GM19351 (cell line): Measurements from ENCODE around the gene CENPT.
A peak's percentile ranks its signal among the peaks of the same experiment; 100 is the strongest.
"Not testable (repeated sequence)": the region's sequence is repeated elsewhere in the genome, so short reads cannot be mapped to it uniquely, and the experiment has no call there.

ENCODE experiments used
- ATAC-seq: cut with Tn5 transposase; IDR thresholded peaks from one replicate; pipeline ENCODE4 v1.9.1; 2021; ENCODE audit warnings: mild to moderate bottlenecking, moderate library complexity; ENCODE audit not compliant: unreplicated experiment

The CENPT gene

DNA sequence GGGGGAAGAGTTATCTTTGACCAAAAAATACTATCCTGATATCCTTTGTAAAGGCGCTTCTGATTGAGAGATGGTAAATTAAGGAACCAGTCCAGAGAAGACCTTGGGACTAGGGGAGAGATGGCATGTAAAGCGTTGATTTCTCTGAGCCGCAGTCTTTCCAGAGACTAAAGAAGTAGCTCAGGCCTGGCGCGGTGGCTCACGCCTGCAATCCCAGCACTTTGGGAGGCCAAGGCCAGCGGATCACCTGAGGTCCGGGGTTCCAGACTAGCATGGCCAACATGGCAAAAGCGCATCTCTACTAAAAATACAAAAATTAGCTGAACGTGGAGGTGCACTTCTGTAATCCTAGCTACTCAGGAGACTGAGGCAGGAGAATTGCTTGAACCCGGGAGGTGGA, 625 bp upstream of the CENPT start:
- no peak for ATAC-seq

GRCh38 chr16:67846320-67847063, 1.0 kb downstream of the CENPT start, which contains the start of gene NUTF2:
Gene NUTF2 (plus strand): TSS chr16:67846933. CDS start chr16:67865131, 18,198 bp downstream.
- ATAC-seq = peak; percentile 54

DNA sequence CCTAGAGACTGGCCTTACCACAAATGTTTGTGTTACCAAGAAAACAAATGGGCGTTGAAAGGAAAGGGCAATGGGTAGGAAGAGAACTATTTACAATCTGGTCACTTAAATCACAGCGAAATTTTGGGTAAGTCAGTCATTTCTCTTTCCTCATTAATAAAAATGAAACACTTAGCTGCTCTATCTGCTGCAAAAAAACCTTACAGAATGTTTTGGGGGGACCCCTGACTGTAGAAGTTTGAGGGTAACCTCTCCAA, 1.5 kb downstream of the CENPT start:
- ATAC-seq = no peak

- ATAC-seq = no peak
These were observed 2.0 kb downstream of the CENPT start for GRCh38 chr16:67845291-67846062.

DNA sequence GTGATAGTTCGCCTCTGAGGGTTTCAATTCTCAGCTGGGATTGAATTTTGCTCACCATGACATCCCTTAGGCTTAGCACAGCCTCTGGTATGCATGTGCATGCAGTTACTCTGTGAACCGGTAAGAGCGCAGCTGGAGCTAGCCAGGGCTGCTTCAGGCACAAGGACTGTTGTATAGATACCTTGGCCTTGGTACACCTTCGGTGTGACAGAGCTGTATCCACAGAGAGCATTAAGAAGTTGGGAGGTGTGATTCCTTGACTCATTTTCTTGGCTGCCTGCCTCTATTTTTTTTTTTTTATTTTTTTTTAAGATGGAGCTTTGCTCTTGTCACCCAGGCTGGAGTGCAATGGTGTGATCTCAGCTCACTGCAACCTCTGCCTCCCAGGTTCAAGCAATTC, 3.0 kb downstream of the CENPT start:
- ATAC-seq = no peak

GRCh38 chr16:67843343-67843765, 4.1 kb downstream of the CENPT start:
- ATAC-seq = no peak

DNA sequence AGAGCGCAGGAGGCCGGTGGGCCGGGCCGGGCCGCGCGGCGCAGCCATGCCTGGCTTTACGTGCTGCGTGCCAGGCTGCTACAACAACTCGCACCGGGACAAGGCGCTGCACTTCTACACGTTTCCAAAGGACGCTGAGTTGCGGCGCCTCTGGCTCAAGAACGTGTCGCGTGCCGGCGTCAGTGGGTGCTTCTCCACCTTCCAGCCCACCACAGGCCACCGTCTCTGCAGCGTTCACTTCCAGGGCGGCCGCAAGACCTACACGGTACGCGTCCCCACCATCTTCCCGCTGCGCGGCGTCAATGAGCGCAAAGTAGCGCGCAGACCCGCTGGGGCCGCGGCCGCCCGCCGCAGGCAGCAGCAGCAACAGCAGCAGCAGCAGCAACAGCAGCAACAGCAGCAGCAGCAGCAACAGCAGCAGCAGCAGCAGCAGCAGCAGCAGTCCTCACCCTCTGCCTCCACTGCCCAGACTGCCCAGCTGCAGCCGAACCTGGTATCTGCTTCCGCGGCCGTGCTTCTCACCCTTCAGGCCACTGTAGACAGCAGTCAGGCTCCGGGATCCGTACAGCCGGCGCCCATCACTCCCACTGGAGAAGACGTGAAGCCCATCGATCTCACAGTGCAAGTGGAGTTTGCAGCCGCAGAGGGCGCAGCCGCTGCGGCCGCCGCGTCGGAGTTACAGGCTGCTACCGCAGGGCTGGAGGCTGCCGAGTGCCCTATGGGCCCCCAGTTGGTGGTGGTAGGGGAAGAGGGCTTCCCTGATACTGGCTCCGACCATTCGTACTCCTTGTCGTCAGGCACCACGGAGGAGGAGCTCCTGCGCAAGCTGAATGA, 4.8 kb downstream of the CENPT start:
- peak; percentile 7 for ATAC-seq

GRCh38 chr16:67841816-67842508, 5.5 kb downstream of the CENPT start, which contains the start of gene THAP11:
Gene THAP11 (plus strand): TSS chr16:67842320. CDS start chr16:67842555, 235 bp downstream.
- peak; percentile 42 for ATAC-seq

- no peak for ATAC-seq
These were observed 6.2 kb downstream of the CENPT start for GRCh38 chr16:67841198-67841815.

DNA sequence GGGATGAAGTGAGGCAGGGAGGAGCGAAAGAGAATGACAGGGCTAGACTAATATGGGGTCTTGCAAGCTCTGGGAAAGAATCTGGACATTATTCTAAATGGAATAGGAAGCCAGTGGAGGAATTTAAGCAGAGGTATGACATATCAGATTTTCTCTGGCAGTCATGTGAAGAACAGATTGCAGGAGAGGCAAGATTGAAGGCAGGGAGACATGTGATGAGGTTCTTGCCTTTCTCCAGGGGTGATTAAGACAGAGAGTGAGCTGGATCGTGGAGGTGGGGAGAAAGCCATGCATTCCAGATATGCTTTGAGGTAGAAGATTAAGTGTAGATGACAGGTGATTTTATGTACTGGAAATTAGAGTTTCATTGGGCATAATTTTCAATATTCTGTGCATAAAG, 9.7 kb downstream of the CENPT start:
- no peak for ATAC-seq

GRCh38 chr16:67837190-67837589, 10.3 kb downstream of the CENPT start:
- ATAC-seq = not testable (repeated sequence)

GRCh38 chr16:67834242-67834614, 13.3 kb downstream of the CENPT start:
- no peak for ATAC-seq

GRCh38 chr16:67833415-67834241, 13.9 kb downstream of the CENPT start:
- peak; percentile 99 for ATAC-seq

DNA sequence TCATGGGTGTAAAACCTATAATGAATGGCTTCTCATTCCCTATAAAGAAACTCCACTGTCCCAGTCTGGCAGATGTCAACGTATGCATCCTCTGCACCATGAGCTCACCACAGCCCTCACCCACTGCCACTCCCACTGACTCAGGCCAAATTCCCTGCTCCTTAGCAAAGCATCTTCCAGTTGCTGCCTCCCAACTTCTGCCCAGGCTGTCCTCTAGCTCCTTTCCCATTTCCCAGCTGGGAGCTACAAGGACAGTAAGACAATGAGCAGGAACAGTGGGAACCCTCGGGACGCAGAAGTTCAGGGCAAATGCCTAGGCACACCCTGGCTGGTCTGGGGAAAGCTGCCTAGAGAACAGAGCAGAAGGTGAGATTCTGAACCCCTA, 14.5 kb downstream of the CENPT start:
- no peak for ATAC-seq

GRCh38 chr16:67828651-67829050, 18.8 kb downstream of the CENPT start:
- no peak for ATAC-seq

- ATAC-seq = no peak
These were observed 21.6 kb downstream of the CENPT start for GRCh38 chr16:67825906-67826305.

GRCh38 chr16:67825119-67825518, 22.4 kb downstream of the CENPT start:
- ATAC-seq = no peak

DNA sequence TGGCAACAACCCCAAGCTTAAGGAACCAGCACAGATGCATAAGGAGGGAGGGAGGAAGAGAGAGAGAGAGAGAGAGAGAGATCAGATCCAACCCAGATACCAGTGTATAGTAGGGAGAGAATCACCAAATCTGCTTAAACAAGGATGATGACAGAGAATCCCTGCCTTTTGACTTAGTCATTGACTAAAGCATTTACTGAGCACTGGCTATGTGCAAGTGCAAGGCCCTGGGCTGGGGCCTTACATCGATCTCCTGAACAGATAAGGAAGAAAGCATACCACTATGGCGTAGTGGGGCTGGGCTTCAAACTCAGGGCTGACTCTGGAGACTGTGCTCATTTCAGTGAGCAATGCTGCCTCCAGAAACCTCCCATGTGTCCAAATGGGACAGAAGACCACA, 25.0 kb downstream of the CENPT start:
- ATAC-seq = no peak

GRCh38 chr16:67820608-67821259, 26.8 kb downstream of the CENPT start:
- ATAC-seq = no peak
